A549 treated with CpdA at 1 μM for 4 hours (cell line): ENCODE measurements around the gene MS4A6A. TPM values are rescaled to one million over a fixed set of nuclear protein-coding genes. Genes with fewer than 3 reads are reported as not detected.

ENCODE experiments used
- total RNA-seq: library from RNA; stranded (reverse); fragments of 200-300 nt; extraction: Qiagen RNA extraction; gene quantifications from 5 replicates; pipeline ENCODE4 v1.2.3, GENCODE V29; 2022; ENCODE audit warnings: low read depth

Gene MS4A6A
- not detected in 5 replicates for total RNA-seq

GRCh38 chr11:60182541-60183330, at the start of gene MS4A6A:
TSS of gene MS4A6A (minus strand) at chr11:60183083. CDS start at chr11:60181727, 1,356 bp downstream.

Other genes starting within 250 kb of the MS4A6A start
- gene OOSP1, start 244.7 kb downstream of the MS4A6A start, total RNA-seq = not detected in 5 replicates
- not detected in 5 replicates for gene OOSP4A, start 219.1 kb downstream of the MS4A6A start, total RNA-seq
- gene OOSP4B, start 165.9 kb downstream of the MS4A6A start, total RNA-seq = not detected in 5 replicates
- gene OOSP2, start 142.7 kb downstream of the MS4A6A start, total RNA-seq = not detected in 5 replicates
- gene MS4A3, start 126.4 kb downstream of the MS4A6A start, total RNA-seq = not detected in 5 replicates
- not detected in 5 replicates for gene MS4A2, start 94.4 kb downstream of the MS4A6A start, total RNA-seq
- gene MS4A4E, start 60.1 kb upstream of the MS4A6A start, total RNA-seq = not detected in 5 replicates
- not detected in 5 replicates for gene MS4A4A, start 97.6 kb upstream of the MS4A6A start, total RNA-seq
- not detected in 5 replicates for gene MS4A6E, start 144.2 kb upstream of the MS4A6A start, total RNA-seq
- gene MS4A7, start 195.4 kb upstream of the MS4A6A start, total RNA-seq = not detected in 5 replicates
- gene MS4A14, start 213.4 kb upstream of the MS4A6A start, total RNA-seq = not detected in 5 replicates
- gene MS4A5, start 246.5 kb upstream of the MS4A6A start, total RNA-seq = not detected in 5 replicates